Measurements from ENCODE around the gene ATP10A. TPM values are rescaled to one million over a fixed set of nuclear protein-coding genes. Genes with fewer than 3 reads are reported as not detected.

The ATP10A gene
- polyA plus RNA-seq, 3 donors = 0.71 to 3.9 (median 0.92) TPM

- peaks cover 4% of the 10 kb centered on the region for H3K4me1 Mint-ChIP-seq
Measured at GRCh38 chr15:25733036-25733855, 129.9 kb downstream of the ATP10A start.

DNA sequence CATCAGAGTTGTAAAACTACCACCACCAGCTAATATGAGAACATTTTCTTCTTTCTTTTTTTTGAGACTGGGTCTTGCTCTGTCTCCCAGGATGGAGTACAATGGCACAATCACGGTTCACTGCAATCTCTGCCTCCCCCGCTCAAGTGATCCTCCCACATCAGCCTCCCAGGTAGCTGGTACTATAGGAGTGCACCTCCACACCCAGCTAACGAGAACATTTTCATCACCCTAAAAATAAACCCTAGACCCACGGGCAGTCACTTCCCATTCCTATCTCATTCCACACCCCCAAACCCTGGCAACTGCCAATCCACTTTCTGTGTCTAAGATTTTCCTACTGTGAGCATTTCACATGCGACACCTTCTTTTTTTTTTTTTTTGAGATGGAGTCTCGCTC, 130.9 kb downstream of the ATP10A start:
- Histone ChIP-seq H3K27ac (ENCODE audit: low read depth in 1 of 2, low read length in 2 of 2) (no peak overlapping the region), H3K27me3 (ENCODE audit: control insufficient read depth in 2 of 2, insufficient read depth in 2 of 2, low read length in 2 of 2) (no peaks in the 10 kb centered on the region), H3K4me2 (replicated peaks; ENCODE audit: extremely low read depth, low read length, poor library complexity, severe bottlenecking) (no peak overlapping the region), H3K79me2 (ENCODE audit: insufficient read depth, low read length) (no peaks in the 10 kb centered on the region), H3K4me1 (ENCODE audit: control insufficient read depth in 1 of 2, insufficient read depth in 2 of 2, low read length in 2 of 2) (no peaks in the 10 kb centered on the region), H2AFZ (ENCODE audit: insufficient read depth, low read depth, low read length, poor library complexity, severe bottlenecking) (no peak overlapping the region), H3K4me3 (replicated peaks in 1 of 3; ENCODE audit: low read depth in 2 of 3, low read length in 3 of 3) (no peak overlapping the region), H3K9me3 (replicated peaks in 1 of 2; ENCODE audit: control insufficient read depth in 1 of 2, insufficient read depth in 1 of 2, low read length in 2 of 2) (no peaks in the 10 kb centered on the region), H3K9ac (ENCODE audit: insufficient read depth, low read length, poor library complexity, severe bottlenecking) (no peak overlapping the region), H4K20me1 (ENCODE audit: insufficient read depth, low read length) (no peaks in the 10 kb centered on the region), H3K36me3 (replicated peaks in 1 of 2; ENCODE audit: control insufficient read depth in 1 of 2, insufficient read depth in 2 of 2, low read length in 2 of 2) (peaks cover 0 to 9% of the 10 kb centered on the region in 2 donors)
- WGBS (ENCODE audit: insufficient coverage) = 57% methylated on average over 1 of the region's 6 CpGs
- H3K36me3 Mint-ChIP-seq = peaks cover 2 to 7% of the 10 kb centered on the region in 2 donors
- DNase-seq = no peak
- no peaks in the 10 kb centered on the region for H3K4me1 Mint-ChIP-seq
- intact Hi-C loops (cut with micrococcal nuclease) = no loop called here
- peak overlapping the region in 2 of 7 donors; percentile 31 to 76 for H3K27ac Mint-ChIP-seq
- H3K27me3 Mint-ChIP-seq (ENCODE audit: low read depth in 3 of 3) = peaks cover 0 to 3% (median 0%) of the 10 kb centered on the region in 3 donors
- H3K9me3 Mint-ChIP-seq = no peaks in the 10 kb centered on the region
- TF ChIP-seq, protein P1, sequence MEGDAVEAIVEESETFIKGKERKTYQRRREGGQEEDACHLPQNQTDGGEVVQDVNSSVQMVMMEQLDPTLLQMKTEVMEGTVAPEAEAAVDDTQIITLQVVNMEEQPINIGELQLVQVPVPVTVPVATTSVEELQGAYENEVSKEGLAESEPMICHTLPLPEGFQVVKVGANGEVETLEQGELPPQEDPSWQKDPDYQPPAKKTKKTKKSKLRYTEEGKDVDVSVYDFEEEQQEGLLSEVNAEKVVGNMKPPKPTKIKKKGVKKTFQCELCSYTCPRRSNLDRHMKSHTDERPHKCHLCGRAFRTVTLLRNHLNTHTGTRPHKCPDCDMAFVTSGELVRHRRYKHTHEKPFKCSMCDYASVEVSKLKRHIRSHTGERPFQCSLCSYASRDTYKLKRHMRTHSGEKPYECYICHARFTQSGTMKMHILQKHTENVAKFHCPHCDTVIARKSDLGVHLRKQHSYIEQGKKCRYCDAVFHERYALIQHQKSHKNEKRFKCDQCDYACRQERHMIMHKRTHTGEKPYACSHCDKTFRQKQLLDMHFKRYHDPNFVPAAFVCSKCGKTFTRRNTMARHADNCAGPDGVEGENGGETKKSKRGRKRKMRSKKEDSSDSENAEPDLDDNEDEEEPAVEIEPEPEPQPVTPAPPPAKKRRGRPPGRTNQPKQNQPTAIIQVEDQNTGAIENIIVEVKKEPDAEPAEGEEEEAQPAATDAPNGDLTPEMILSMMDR (IDR thresholded peaks at IDR 0.05) = no peak
- H3K4me3 Mint-ChIP-seq = no peak overlapping the region

More at GRCh38 chr15:25733036-25733855, 129.9 kb downstream of the ATP10A start:
- no peak overlapping the region for H3K4me2 ChIP-seq (replicated peaks; ENCODE audit: extremely low read depth, low read length, poor library complexity, severe bottlenecking)
- Mint-ChIP-seq H3K9me3 (no peaks in the 10 kb centered on the region), H3K27me3 (ENCODE audit: low read depth in 3 of 3) (peaks cover 0 to 3% (median 0%) of the 10 kb centered on the region in 3 donors), H3K36me3 (peaks cover 2 to 7% of the 10 kb centered on the region in 2 donors), H3K27ac (no peak overlapping the region), H3K4me3 (no peak overlapping the region)
- no peak overlapping the region for H3K4me3 ChIP-seq (replicated peaks in 1 of 3; ENCODE audit: low read depth in 2 of 3, low read length in 3 of 3)
- 87% methylated on average over 16 of the region's 18 CpGs for WGBS (ENCODE audit: insufficient coverage)
- H3K36me3 ChIP-seq (replicated peaks in 1 of 2; ENCODE audit: control insufficient read depth in 1 of 2, insufficient read depth in 2 of 2, low read length in 2 of 2) = peaks cover 0 to 9% of the 10 kb centered on the region in 2 donors
- peaks cover 4 to 5% of the 10 kb centered on the region in 2 donors for H3K4me1 ChIP-seq (ENCODE audit: control insufficient read depth in 1 of 2, insufficient read depth in 2 of 2, low read length in 2 of 2)
- H2AFZ ChIP-seq (ENCODE audit: insufficient read depth, low read depth, low read length, poor library complexity, severe bottlenecking) = no peak overlapping the region
- TF ChIP-seq, protein P1 (IDR thresholded peaks at IDR 0.05) = no peak
- H3K27ac ChIP-seq (ENCODE audit: low read depth in 1 of 2, low read length in 2 of 2) = no peak overlapping the region
- H3K27me3 ChIP-seq (ENCODE audit: control insufficient read depth in 2 of 2, insufficient read depth in 2 of 2, low read length in 2 of 2) = no peaks in the 10 kb centered on the region
- H3K79me2 ChIP-seq (ENCODE audit: insufficient read depth, low read length) = no peaks in the 10 kb centered on the region
- H3K9ac ChIP-seq (ENCODE audit: insufficient read depth, low read length, poor library complexity, severe bottlenecking) = no peak overlapping the region
- no peaks in the 10 kb centered on the region for H3K9me3 ChIP-seq (replicated peaks in 1 of 2; ENCODE audit: control insufficient read depth in 1 of 2, insufficient read depth in 1 of 2, low read length in 2 of 2)
- intact Hi-C loops (cut with micrococcal nuclease) = no loop called here
- no peak for DNase-seq
- no peaks in the 10 kb centered on the region for H4K20me1 ChIP-seq (ENCODE audit: insufficient read depth, low read length)

Data from CD14-positive monocyte (primary cell).